Epithelial cell of esophagus (primary cell): ENCODE data around the gene ADGRE2.
"Not testable (repeated sequence)": the region's sequence is repeated elsewhere in the genome, so short reads cannot be mapped to it uniquely, and the experiment has no call there.

Experiments
- DNase-seq: peaks from one replicate; pipeline ENCODE4 v3.0.0; 2010; ENCODE audit warnings: low read depth
- H3K4me3 ChIP-seq: 2 replicates; pipeline ENCODE4 v1.5.1; 2011; ENCODE audit warnings: mild to moderate bottlenecking, low read length, control low read depth
- CTCF ChIP-seq: IDR thresholded peaks from 2 replicates; pipeline ENCODE4 v1.5.1; 2011; ENCODE audit warnings: low read depth, mild to moderate bottlenecking, low read length, control low read depth, inconsistent platforms; ENCODE audit not compliant: insufficient read depth; ENCODE audit errors: missing control alignments

Gene ADGRE2

GRCh38 chr19:14778110-14778845, at the start of gene ADGRE2:
Gene ADGRE2, minus strand, starts transcription at chr19:14778560. Its CDS starts 1,804 bp downstream, at chr19:14776756.
- H3K4me3 ChIP-seq, DNase-seq: not testable (repeated sequence)

GRCh38 chr19:14826006-14826405, 47.6 kb upstream of the ADGRE2 start:
- no peak overlapping the region for H3K4me3 ChIP-seq
- peak; percentile 55 for DNase-seq
- no peak for TF ChIP-seq CTCF

GRCh38 chr19:14821937-14822336, 43.6 kb upstream of the ADGRE2 start:
- TF ChIP-seq CTCF: no peak
- no peak overlapping the region for H3K4me3 ChIP-seq
- no peak for DNase-seq

- no peak for TF ChIP-seq CTCF
Measured at GRCh38 chr19:14818588-14818987, 40.2 kb upstream of the ADGRE2 start.

GRCh38 chr19:14817052-14817451, 38.7 kb upstream of the ADGRE2 start:
- no peak for TF ChIP-seq CTCF
- DNase-seq: no peak
- no peak overlapping the region for H3K4me3 ChIP-seq

More at GRCh38 chr19:14818588-14818987, 40.2 kb upstream of the ADGRE2 start:
- no peak for DNase-seq
- H3K4me3 ChIP-seq: no peak overlapping the region

- no peak for DNase-seq
Measured at GRCh38 chr19:14814982-14815652, 36.8 kb upstream of the ADGRE2 start.

More at GRCh38 chr19:14814982-14815652, 36.8 kb upstream of the ADGRE2 start:
- no peak for TF ChIP-seq CTCF
- H3K4me3 ChIP-seq: no peak overlapping the region
